Adipose tissue (tissue), 3 donors: ENCODE measurements around the gene ATP8A1. TPM values are rescaled to one million over a fixed set of nuclear protein-coding genes. Genes with fewer than 3 reads are reported as not detected.
"Not testable (repeated sequence)": the region's sequence is repeated elsewhere in the genome, so short reads cannot be mapped to it uniquely, and the experiment has no call there.

Experiments
- H3K27ac ChIP-seq: one replicate; pipeline ENCODE4 v1.5.1; 2013; ENCODE audit warnings: low read depth, low read length
- WGBS, 3 donors: extraction: QIAGEN DNeasy Blood & Tissue Kit; methylation state at CpG; one replicate each; pipeline ENCODE4 v1.1.7; 2013; 5-methylcytosine and 5-hydroxymethylcytosine counted together
- polyA plus RNA-seq, 3 donors: library from polyadenylated mRNA; stranded (reverse); fragments of 200-250 nt; gene quantifications; one replicate each; pipeline ENCODE4 v1.2.3, GENCODE V29; 2013
- donor health status: healthy with polysubstance abuse.
- donor health status: Bipolar disorder and iron deficiency.
- donor health status: healthy.

Gene ATP8A1
- polyA plus RNA-seq, 3 donors, result 4.3 to 6.3 (median 5.3) TPM

DNA sequence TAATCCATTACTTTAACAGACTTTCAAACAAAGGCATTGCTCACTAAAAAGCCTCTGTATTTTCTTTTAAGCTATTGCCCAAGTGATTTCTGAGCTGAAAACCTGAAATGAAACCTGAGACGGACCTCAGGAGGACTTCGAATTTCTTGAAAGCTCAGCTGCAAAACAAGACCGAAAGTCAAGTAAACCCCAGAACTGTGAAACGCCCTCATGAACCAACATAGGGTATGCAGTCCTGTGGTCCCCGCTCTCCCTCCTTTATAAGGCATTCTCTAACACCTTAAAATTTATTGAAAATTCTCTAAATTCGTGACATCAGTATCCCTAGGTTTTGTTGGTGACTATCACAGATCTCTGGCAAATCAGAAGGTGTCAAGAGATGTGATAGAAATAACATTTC is 167.8 kb downstream of the ATP8A1 start:
- WGBS, 3 donors, result 89 to 92% (median 90%) methylated on average over 6 of the region's 6 CpGs
- H3K27ac ChIP-seq, result no peak overlapping the region

DNA sequence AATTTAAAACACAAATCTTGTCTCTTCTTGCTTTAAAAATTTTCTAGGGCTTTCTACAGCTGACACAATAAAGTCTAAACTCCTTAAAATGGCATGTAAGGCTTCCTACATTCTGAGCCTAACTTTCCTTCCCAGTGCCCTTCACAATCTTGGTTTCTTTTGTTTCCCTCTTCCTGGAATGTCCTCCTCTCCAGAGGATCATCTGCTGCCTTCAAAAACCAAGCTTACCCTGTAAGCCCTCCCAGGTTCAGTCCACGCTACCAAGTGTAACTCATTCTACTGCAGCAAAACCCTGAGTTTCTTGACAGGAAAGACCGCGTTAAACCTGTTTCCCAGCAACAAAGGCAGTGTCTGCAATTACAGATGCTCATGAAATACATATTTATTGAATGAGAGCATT is 168.4 kb downstream of the ATP8A1 start:
- H3K27ac ChIP-seq, result no peak overlapping the region
- WGBS, 3 donors, result 84 to 94% (median 90%) methylated on average over 3 of the region's 3 CpGs

DNA sequence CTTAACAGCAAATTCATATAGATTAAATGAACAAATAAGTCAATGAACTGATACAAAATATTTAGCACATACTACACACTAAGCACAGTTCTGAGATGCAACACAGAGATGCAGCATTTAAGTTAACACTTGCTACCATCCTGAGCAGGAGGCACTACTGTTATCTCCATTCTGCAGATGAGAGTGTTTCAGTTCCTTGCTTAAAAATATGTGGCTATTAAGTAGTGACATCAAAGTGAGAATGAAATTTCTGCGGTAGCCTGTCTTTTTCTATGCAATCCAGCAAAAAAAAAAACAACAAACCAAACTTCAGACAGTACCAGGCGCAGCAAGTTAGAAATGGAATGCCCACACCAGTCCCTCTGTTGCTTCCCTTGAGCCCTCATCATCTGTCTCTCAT is 168.8 kb downstream of the ATP8A1 start:
- H3K27ac ChIP-seq, result no peak overlapping the region
- 91 to 93% (median 93%) methylated on average over 2 of the region's 2 CpGs for WGBS, 3 donors

DNA sequence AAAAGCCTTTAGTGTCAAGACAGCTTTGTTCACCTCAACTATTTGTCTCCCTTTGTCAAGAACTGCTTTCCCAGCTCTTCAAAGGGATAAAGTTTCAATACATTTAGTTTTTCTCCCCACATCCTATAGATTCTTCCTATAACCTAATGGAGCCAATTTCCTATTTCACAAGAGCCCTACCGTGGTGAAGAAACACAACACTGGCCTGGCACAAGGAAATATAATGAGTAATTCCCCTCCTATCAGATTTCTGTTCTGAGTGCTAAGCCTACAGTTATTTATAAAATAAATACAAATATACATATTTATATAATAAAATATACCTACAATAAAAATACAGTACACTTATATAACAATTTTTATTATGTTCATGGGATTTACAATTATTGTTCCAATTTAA is 169.7 kb downstream of the ATP8A1 start:
- WGBS, 3 donors, result 51 to 71% (median 70%) methylated on average over 1 of the region's 1 CpG
- H3K27ac ChIP-seq, result no peak overlapping the region

DNA sequence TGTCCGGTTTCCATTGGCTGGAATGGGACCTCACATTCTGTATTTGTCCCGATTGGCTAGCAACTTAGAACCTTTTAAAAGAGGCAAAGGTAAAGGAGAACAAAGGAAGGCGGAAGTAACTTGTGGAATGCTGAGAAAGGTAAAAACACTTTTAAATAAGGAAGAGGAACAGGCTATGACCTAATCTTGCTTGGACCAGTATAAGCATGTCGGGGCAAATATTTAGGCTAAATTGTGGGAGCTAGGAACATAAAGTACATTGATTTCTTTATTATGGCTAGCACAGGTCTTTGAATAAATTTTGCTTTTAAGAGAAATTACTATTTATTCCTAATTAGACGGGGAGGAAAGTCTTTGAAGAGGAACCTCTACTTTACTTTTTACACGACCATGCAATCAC is 170.7 kb downstream of the ATP8A1 start:
- not testable (repeated sequence) for H3K27ac ChIP-seq
- WGBS, 3 donors, result 96 to 97% (median 96%) methylated on average over 6 of the region's 6 CpGs

DNA sequence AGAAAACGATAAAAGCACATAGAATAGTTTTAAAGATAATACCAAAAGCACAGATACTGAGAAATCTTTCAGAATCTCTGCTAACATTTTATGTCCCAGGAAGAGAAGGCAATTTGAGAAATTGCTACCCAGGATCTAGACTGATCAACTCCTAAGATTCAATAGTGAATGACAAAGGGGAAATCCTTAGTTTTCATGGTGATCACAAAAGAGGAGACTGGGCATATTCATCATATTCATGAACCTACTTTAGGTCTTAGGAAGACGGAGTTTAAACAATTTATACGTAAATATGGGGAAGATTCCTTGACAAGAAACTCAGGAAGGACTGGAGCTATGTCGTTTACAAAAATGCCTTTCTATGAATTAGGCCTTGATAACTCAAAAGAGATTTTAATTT is 172.3 kb downstream of the ATP8A1 start:
- WGBS, 3 donors, result 88 to 95% (median 94%) methylated on average over 4 of the region's 4 CpGs
- H3K27ac ChIP-seq, result no peak overlapping the region

DNA sequence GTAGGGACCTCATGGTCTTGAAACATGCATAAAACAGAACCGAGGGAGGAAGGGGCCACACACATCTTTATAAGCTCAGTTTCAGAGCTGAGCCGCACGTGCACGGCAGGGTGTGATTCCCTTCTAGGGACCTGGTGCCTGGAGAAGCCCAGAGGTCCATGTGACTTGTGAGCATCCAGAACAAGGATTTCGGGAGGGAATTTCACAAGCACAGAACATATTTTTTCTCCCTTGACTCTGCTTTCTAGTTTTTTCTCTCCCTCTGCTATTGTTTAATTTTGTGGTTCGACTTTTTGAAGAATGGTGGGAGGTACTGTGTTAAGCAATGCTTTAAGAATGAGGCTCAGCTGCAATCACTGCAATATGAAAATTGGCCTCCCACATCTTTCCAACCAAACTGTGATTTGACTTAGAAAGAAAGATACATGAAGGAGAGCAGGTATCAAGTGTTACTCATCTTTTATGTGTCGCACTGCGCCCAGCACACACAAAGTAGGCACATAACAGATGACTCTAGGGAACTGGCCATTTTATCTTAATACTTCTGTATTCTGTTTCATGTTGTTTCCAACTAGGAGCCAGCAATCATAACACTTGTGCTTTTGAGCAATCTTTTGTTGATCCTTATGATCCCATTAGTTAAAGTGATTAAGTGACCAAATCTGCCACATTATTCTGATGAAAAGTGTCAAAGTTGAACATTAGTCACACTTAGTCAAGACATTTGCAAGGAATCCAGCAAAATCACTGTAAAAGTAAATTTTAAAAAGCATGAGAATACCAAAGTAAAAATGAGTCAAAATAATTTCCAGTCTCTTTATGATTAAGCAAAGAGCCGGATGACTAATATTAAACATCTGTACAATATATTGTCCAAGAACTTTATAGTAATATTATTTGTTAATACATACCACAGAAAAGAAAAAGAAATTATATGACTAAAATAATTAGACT is 173.2 kb downstream of the ATP8A1 start:
- 61 to 79% (median 76%) methylated on average over 9 of the region's 9 CpGs for WGBS, 3 donors
- no peak overlapping the region for H3K27ac ChIP-seq

DNA sequence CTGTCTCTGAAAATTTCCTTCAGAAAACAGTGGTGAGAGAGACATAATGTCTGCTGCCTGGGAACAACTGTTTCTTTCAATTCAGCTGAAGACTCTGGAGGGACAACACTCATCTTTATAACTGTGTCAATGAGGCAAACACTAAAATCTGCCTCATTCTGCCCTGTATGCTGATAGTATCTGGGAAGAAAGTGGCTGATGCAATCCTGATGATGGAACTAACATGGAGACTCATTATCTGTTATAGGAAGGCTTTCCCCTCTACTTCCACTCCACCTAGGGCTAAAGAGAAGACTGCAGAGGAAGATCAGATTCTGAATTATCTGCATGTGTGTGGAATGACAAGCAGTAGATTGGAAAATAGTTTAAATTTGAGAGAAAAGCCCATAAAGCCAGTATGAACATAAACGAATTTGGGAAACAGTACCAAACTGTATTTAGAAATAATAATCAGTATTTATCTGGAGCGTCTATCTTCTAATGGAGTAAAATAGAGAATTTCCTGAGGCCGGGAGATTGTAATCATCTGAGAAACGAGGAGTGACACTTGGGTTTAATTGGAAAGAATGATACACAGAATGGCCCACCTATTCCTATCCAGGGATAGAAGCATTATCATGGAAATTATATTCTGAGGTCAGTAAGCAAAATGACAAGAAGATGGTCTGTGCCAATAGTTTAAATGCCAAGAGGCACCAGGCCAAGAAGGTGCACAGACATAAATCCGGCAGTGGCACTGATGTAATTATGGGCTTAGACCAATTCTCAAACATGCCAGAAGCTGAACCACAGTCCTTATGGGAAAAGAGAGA is 174.2 kb downstream of the ATP8A1 start:
- H3K27ac ChIP-seq, result no peak overlapping the region
- WGBS, 3 donors, result 77 to 82% (median 80%) methylated on average over 5 of the region's 5 CpGs

DNA sequence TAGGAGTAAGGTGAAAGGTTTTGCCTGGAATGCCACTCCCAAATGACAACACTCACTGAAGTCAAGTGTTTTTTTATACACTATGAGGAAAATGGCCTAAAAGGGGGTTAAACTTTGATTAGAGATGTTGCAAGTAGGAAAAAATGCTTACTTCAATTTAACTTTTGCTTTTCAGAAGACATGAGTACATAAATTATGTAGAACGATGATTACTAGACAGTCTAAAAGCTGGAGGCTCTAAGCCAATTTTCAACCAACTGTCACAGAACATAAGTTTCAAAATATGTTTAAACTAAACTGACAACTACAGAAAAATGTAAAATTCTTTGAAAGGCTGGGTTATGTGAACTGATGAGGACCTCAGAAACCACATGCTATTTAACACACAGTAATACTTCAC is 176.2 kb downstream of the ATP8A1 start:
- WGBS, 3 donors, result 66 to 78% (median 74%) methylated on average over 1 of the region's 1 CpG
- no peak overlapping the region for H3K27ac ChIP-seq

DNA sequence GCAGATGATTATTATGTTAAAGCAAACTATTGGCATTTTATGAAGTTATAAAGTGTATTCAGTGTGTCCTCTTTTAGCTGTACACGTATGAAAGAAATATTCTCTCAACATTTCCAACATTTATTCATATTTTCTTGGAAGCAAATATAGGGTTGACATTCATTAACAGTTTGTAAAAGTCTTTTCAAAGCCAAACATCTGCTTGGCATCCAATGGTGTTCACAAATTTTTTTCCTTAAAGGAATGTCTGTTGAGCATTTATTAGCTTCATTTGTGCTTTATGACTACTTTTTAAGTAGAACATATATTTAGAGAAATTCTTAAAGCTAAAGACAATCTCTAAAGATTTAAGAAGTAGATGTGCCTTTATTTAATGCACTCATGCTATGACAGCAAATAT is 176.6 kb downstream of the ATP8A1 start:
- 69 to 91% (median 73%) methylated on average over 1 of the region's 1 CpG for WGBS, 3 donors
- H3K27ac ChIP-seq, result no peak overlapping the region

DNA sequence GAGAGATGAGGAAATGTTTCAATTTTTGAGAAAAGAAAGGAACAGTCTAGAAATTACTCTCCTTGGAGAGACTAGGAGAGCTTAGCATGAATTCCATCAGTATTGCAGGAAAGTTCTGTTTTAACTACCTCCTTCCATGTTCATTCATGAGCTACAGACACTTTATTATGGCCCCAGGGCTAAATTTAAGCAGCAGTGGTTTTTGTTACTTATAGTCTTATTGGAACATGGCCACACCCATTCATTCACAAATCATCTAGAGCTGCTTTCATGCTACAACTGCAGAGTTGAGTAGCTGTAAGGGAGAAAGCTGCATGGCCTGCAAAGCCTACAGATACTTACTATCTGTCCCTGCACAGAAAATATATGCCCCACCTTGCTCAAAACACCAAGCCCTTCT is 178.0 kb downstream of the ATP8A1 start:
- no peak overlapping the region for H3K27ac ChIP-seq

DNA sequence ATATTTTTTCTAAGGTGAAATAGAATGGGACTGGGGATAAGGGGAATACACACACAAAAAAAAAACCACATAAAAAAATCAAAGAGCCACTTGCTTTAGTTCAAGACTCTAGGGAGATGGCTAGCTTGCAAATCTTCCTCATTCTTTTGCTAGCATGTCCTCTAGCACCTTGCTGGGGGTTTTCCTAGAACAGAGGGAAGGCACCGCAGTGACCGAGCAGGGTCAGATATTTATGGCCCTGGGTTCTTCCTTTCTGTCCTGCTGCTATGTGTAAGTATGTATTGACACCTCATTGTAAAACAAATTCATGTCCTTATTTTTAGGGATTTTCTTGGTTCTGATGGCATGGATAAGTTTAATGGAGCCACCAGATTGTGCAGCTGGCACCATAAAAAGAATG is 178.4 kb downstream of the ATP8A1 start:
- 95 to 99% (median 96%) methylated on average over 2 of the region's 2 CpGs for WGBS, 3 donors
- H3K27ac ChIP-seq, result no peak overlapping the region

DNA sequence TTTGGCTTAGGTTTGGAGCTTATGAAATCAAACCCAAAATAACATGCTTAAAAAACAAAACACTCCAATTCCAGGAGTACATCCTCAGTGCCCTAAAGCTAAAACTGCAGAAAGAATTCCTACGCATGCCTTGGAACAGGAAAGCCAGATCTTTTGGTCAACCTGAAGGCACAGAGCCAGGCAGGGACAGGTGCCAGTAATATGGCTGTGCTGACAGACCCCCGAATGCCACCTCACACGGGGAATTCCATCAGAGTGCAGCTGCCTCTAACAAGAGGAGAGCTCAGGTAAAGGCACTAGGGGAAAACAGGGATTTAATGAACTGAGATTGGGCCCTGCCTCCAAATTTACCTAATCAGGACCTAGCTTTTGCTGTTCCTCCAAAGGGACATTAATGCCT is 182.5 kb downstream of the ATP8A1 start:
- no peak overlapping the region for H3K27ac ChIP-seq
- WGBS, 3 donors, result 59 to 84% (median 71%) methylated on average over 3 of the region's 3 CpGs

DNA sequence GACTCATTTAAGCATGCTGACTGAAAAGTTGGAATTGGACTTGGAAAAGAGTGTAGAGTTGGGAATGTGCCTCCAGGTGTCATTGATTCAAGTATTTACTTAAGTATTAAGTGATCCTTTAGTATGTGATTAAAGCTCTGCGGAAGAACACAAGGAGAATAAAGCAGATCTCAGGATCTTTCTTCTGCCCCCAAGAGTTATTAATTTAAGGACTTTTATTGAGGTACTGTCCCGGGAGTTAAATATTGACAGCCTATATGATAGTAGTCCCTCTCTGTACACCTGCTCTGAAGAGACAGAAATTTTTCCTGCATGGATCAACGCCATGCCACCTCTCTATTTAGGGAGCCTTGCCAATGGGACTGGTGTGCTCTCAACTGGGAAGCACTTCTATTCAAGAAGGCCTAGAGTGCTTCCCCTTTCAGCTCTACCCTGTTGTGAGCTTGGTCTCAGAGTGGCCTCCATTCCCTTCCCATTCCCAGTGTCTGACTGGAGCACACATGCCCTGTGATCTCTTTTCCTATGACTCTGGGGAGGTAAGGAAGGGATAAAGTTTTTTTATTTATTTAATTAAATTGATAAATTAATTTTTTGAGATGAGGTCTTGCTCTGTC is 183.7 kb downstream of the ATP8A1 start:
- no peak overlapping the region for H3K27ac ChIP-seq
- 87 to 98% (median 97%) methylated on average over 3 of the region's 3 CpGs for WGBS, 3 donors

DNA sequence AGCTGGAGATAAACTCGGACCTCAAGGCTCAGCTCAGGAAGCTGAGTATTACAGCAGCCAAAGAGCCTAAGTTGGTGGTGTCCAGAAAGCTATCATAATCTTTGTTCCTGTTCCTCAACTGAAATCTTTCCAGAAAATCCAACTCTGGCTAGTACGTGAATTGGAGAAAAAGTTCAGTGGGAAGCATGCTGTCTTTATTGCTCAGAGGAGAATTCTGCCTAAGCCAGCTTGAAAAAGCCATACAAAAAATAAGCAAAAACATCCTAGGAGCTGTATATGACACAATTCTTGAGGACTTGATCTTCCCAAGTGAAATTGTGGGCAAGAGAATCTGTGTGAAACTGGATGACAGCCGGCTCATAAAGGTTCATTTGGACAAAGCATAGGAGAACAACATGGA is 185.0 kb downstream of the ATP8A1 start:
- 87 to 89% (median 87%) methylated on average over 3 of the region's 3 CpGs for WGBS, 3 donors
- no peak overlapping the region for H3K27ac ChIP-seq

DNA sequence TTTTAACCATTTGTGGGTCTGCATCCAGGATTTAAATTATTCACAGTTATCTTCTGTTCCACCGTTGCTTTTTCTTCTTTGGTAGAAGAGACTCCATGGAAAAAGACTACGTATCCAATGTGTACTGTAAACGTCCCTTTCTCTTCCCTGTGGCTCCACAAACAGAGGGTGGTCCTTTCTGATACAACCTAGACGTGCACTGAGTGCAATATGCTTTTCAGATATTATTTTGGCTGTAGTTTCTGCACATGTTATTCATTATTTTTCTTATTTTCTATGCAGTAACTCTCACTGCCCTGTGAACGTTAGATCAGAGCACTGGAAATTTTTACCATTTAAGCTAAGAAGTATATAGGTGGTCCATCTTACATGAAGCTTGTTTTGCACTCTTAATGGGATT is 186.9 kb downstream of the ATP8A1 start:
- no peak overlapping the region for H3K27ac ChIP-seq
- 87 to 91% (median 87%) methylated on average over 5 of the region's 5 CpGs for WGBS, 3 donors

DNA sequence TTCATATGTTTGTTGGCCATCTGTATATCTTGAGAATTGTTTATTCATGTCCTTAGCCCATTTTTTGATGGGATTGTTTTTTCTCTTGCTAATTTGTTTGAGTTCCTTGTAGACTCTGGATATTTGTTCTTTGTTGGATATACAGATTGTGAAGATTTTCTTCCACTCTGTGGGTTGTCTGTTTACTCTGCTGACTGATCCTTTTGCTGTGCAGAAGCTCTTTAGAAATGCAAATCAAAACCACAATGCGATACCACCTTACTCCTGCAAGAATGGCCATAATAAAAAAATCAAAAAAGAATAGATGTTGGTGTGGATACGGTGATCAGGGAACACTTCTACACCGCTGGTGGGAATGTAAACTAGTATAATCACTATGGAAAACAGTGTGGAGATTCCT is 189.1 kb downstream of the ATP8A1 start:
- H3K27ac ChIP-seq, result not testable (repeated sequence)
- WGBS, 3 donors, result 92 to 97% (median 95%) methylated on average over 3 of the region's 3 CpGs

DNA sequence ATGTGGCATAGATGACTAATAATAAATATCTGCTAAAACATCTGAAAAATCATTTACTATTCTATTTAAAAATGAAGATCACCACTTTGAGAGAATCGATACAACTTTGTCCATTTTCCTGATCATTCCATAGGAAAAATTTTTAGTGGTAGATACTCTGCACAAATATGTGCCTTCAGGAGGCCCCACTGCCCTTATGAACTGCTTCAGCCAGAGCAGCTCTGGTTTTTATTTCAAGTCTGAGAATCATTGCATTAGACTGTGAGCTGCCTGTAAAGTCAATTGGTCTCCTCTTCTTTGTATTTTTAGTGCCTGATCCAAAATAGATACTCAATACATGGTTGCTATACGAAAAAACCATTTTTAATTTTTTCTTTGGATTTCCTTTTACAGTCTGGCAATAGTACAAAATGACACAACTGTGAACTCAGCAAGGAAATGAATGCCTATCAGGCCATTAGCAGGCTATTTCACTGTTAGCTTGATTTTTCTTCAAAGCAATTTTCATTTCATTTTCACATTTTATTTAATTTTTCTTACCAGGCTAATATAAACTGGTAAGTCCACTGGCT is 190.5 kb downstream of the ATP8A1 start:
- H3K27ac ChIP-seq, result no peak overlapping the region
- 70 to 71% (median 71%) methylated on average over 2 of the region's 2 CpGs for WGBS, 3 donors

DNA sequence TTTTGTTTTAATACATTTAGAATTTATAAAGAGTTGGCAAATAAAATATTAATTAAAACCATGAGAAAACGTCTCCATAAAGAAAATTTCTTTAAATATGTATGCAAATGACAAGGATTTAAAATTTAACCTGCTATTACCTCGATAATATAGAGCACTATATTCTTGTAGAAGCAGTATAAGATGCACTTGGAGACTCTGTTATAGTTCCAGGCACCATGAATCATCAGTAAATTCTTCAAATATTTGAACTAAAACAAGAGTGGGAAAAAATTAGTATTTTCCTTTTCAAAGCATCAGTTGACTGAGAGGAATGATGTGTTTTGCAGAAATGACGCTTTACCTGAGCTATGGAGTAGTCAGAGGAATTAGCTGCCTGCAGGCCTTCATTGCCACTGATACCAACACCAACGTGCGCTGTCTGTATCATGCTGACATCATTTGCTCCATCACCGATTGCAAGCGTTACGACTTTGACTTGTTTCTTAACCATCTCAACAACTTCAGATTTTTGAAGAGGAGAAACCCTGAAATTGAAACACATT is 192.3 kb downstream of the ATP8A1 start:
- no peak overlapping the region for H3K27ac ChIP-seq
- 92 to 94% (median 93%) methylated on average over 8 of the region's 8 CpGs for WGBS, 3 donors
